ENCODE results near the gene MACF1. TPM values are rescaled to one million over a fixed set of nuclear protein-coding genes. Genes with fewer than 3 reads are reported as not detected.

MACF1 gene
- total RNA-seq, 1 experiment from 2014 or later, result 190 TPM

DNA sequence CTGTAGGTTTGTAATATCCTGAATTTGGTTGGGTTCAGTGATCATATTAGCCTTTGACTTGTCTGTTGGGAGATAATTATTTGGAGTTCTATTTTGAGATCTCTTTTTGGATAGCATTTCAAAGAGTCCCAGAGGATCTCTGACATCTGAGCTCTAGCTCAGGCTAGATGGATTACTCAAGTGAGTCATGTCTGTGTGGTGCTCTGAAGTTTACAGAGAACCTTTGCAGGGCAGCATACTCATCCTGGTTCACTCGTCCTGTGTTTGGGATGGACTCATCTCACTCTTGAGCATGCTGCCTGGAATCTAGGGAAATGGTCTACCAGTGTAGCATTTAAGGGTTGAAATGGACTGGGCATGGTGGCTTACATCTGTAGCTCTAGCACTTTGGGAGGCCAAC, 257.6 kb downstream of the MACF1 start:
- no peaks in the 10 kb centered on the region for H3K27me3 Mint-ChIP-seq (ENCODE audit: low read depth)
- Histone ChIP-seq H3K56ac (ENCODE audit: insufficient read length, low read depth, low read length) (no peak overlapping the region), H2BK12ac (ENCODE audit: insufficient read length, low read depth, low read length) (no peak overlapping the region), H4K5ac (ENCODE audit: insufficient read length, low read depth, low read length) (no peak overlapping the region), H2BK5ac (ENCODE audit: insufficient read length, low read length) (no peak overlapping the region), H2BK20ac (ENCODE audit: low read depth, low read length, poor library complexity, severe bottlenecking) (no peak overlapping the region), H2BK120ac (ENCODE audit: low read depth, low read length, poor library complexity, severe bottlenecking) (no peak overlapping the region), H3K4me2 (ENCODE audit: insufficient read depth, insufficient read length, low read length) (no peak overlapping the region), H3K9ac (ENCODE audit: extremely low read depth, insufficient read length, low read length) (no peak overlapping the region), H3K27me3 (ENCODE audit: insufficient read depth, low read length) (no peaks in the 10 kb centered on the region), H2AK5ac (ENCODE audit: insufficient read length, low read length) (no peak overlapping the region), H4K91ac (ENCODE audit: insufficient read length, low read depth, low read length) (no peak overlapping the region), H3K27ac (ENCODE audit: insufficient read length, low read depth, low read length) (no peak overlapping the region), H3K4ac (ENCODE audit: low read depth, low read length) (no peak overlapping the region), H3K4me1 (ENCODE audit: insufficient read depth, low read length) (no peaks in the 10 kb centered on the region), H3K14ac (ENCODE audit: insufficient read depth, low read length) (no peak overlapping the region), H4K8ac (replicated peaks; ENCODE audit: insufficient read length, low read depth, low read length) (no peak overlapping the region), H4K20me1 (ENCODE audit: control insufficient read depth, insufficient read depth, insufficient read length) (no peaks in the 10 kb centered on the region), H2AFZ (ENCODE audit: low read length) (no peak overlapping the region), H3K79me1 (ENCODE audit: insufficient read depth, low read depth, low read length, poor library complexity, severe bottlenecking) (no peaks in the 10 kb centered on the region), H3K23me2 (ENCODE audit: insufficient read length, low read depth, low read length, poor library complexity, severe bottlenecking) (no peaks in the 10 kb centered on the region), H3K18ac (ENCODE audit: insufficient read length, low read depth, low read length) (no peak overlapping the region), H2BK15ac (ENCODE audit: low read depth, low read length) (no peak overlapping the region), H3K79me2 (ENCODE audit: insufficient read depth, low read length) (no peaks in the 10 kb centered on the region), H3K9me3 (ENCODE audit: control insufficient read depth, low read depth, low read length) (no peaks in the 10 kb centered on the region), H3T11ph (ENCODE audit: low read length) (no peak overlapping the region), H3K23ac (ENCODE audit: insufficient read length, low read depth, low read length) (no peak overlapping the region)
- no peaks in the 10 kb centered on the region for H3K9me3 Mint-ChIP-seq
- DNase-seq, result no peak
- no peak overlapping the region for H3K27ac Mint-ChIP-seq
- no peaks in the 10 kb centered on the region for H3K4me1 Mint-ChIP-seq
- TF ChIP-seq, protein P1, sequence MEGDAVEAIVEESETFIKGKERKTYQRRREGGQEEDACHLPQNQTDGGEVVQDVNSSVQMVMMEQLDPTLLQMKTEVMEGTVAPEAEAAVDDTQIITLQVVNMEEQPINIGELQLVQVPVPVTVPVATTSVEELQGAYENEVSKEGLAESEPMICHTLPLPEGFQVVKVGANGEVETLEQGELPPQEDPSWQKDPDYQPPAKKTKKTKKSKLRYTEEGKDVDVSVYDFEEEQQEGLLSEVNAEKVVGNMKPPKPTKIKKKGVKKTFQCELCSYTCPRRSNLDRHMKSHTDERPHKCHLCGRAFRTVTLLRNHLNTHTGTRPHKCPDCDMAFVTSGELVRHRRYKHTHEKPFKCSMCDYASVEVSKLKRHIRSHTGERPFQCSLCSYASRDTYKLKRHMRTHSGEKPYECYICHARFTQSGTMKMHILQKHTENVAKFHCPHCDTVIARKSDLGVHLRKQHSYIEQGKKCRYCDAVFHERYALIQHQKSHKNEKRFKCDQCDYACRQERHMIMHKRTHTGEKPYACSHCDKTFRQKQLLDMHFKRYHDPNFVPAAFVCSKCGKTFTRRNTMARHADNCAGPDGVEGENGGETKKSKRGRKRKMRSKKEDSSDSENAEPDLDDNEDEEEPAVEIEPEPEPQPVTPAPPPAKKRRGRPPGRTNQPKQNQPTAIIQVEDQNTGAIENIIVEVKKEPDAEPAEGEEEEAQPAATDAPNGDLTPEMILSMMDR (conservative IDR thresholded peaks at IDR 0.05), result no peak
- WGBS (ENCODE audit: extremely low coverage, insufficient read length, low lambda C conversion rate), result no CpG with 5 or more reads among the region's 1 CpG
- no peak overlapping the region for H3K4me3 Mint-ChIP-seq
- peaks cover 52 to 96% (median 86%) of the 10 kb centered on the region in 3 experiments for H3K36me3 Mint-ChIP-seq (ENCODE audit: insufficient read depth in 1 of 3, low read depth in 3 of 3)
